ENCODE results near the gene NOP14.
A peak's percentile ranks its signal among the peaks of the same experiment; 100 is the strongest.

Gene NOP14

GRCh38 chr4:2963175-2963965 is at the start of gene NOP14, which contains the start of gene GRK4:
Gene NOP14 (minus strand): TSS chr4:2963406. CDS start chr4:2963319, 87 bp downstream.
Gene GRK4 (plus strand): TSS chr4:2963571. CDS start chr4:2964071, 500 bp downstream.
- TF ChIP-seq CTCF (IDR thresholded peaks at IDR 0.05; ENCODE audit: low read depth, low read length, missing control alignments) = peak; percentile 24
- peak; percentile 96 for DNase-seq (ENCODE audit: low read depth)
- H3K4me3 ChIP-seq (ENCODE audit: low read depth, low read length) = peak within 1 kb of the TSS; percentile 75

GRCh38 chr4:3011456-3012220 is 48.4 kb upstream of the NOP14 start:
- no peak overlapping the region for H3K4me3 ChIP-seq (ENCODE audit: low read depth, low read length)
- TF ChIP-seq CTCF (IDR thresholded peaks at IDR 0.05; ENCODE audit: low read depth, low read length, missing control alignments) = no peak
- DNase-seq (ENCODE audit: low read depth) = no peak

GRCh38 chr4:3010998-3011397 is 47.8 kb upstream of the NOP14 start:
- no peak for DNase-seq (ENCODE audit: low read depth)
- H3K4me3 ChIP-seq (ENCODE audit: low read depth, low read length) = no peak overlapping the region
- no peak for TF ChIP-seq CTCF (IDR thresholded peaks at IDR 0.05; ENCODE audit: low read depth, low read length, missing control alignments)

- no peak overlapping the region for H3K4me3 ChIP-seq (ENCODE audit: low read depth, low read length)
- no peak for DNase-seq (ENCODE audit: low read depth)
- no peak for TF ChIP-seq CTCF (IDR thresholded peaks at IDR 0.05; ENCODE audit: low read depth, low read length, missing control alignments)
These were observed 47.4 kb upstream of the NOP14 start for GRCh38 chr4:3010577-3010976.

GRCh38 chr4:3009422-3009821 is 46.2 kb upstream of the NOP14 start:
- peak; percentile 44 for TF ChIP-seq CTCF (IDR thresholded peaks at IDR 0.05; ENCODE audit: low read depth, low read length, missing control alignments)
- DNase-seq (ENCODE audit: low read depth) = peak; percentile 41
- H3K4me3 ChIP-seq (ENCODE audit: low read depth, low read length) = no peak overlapping the region

- DNase-seq (ENCODE audit: low read depth) = no peak
- TF ChIP-seq CTCF (IDR thresholded peaks at IDR 0.05; ENCODE audit: low read depth, low read length, missing control alignments) = no peak
- no peak overlapping the region for H3K4me3 ChIP-seq (ENCODE audit: low read depth, low read length)
These were observed 44.5 kb upstream of the NOP14 start for GRCh38 chr4:3007724-3008123.
